ENCODE measurements around the gene RAB5A. TPM values are rescaled to one million over a fixed set of nuclear protein-coding genes. Genes with fewer than 3 reads are reported as not detected.
"Not testable (repeated sequence)": the region's sequence is repeated elsewhere in the genome, so short reads cannot be mapped to it uniquely, and the experiment has no call there.

RAB5A gene
- total and polyA plus RNA-seq, 2 experiments from 2014 or later = 110 to 128 TPM

GRCh38 chr3:20015525-20015924 lies 68.6 kb downstream of the RAB5A start:
- H3K36me3 ChIP-seq (ENCODE audit: insufficient read depth) = no peaks in the 10 kb centered on the region
- no peak for ATAC-seq
- H3K27ac ChIP-seq (ENCODE audit: low read depth) = no peak overlapping the region
- no peaks in the 10 kb centered on the region for H3K27me3 Mint-ChIP-seq (ENCODE audit: insufficient read depth, low read depth, poor library complexity)
- no peak overlapping the region for H3K27ac Mint-ChIP-seq
- H3K4me1 ChIP-seq (ENCODE audit: insufficient read depth) = no peaks in the 10 kb centered on the region
- no peaks in the 10 kb centered on the region for H3K36me3 Mint-ChIP-seq (ENCODE audit: low read depth)
- TF ChIP-seq ZNF462 (CRISPR knock-in tag; IDR thresholded peaks at IDR 0.05) (no peak), ZNF331 (CRISPR knock-in tag; IDR thresholded peaks at IDR 0.05; ENCODE audit: low read depth) (no peak)
- 0 out of 2 replicates have a peak, but pooled peaks cover 5% of the 10 kb centered on the region for H3K9me2 ChIP-seq (ENCODE audit: insufficient read depth)
- H3K79me2 ChIP-seq (replicated peaks; ENCODE audit: insufficient read depth) = no peaks in the 10 kb centered on the region
- no peak overlapping the region for H2AFZ ChIP-seq
- no peak overlapping the region for H3K4me2 ChIP-seq
- H3K4me3 ChIP-seq = no peak overlapping the region
- H3K4me1 Mint-ChIP-seq = no peaks in the 10 kb centered on the region
- no peaks in the 10 kb centered on the region for H4K20me1 ChIP-seq (replicated peaks; ENCODE audit: insufficient read depth)
- no peaks in the 10 kb centered on the region for H3K27me3 ChIP-seq (ENCODE audit: insufficient read depth)
- H3K9me3 Mint-ChIP-seq = no peaks in the 10 kb centered on the region
- H3F3A ChIP-seq (replicated peaks; ENCODE audit: low read depth) = no peaks in the 10 kb centered on the region
- H3K4me3 Mint-ChIP-seq = no peak overlapping the region
- DNase-seq (ENCODE audit: low spot score) = no peak

- H3K4me2 ChIP-seq; H3K27ac ChIP-seq (ENCODE audit: low read depth); H3K4me1 ChIP-seq (ENCODE audit: insufficient read depth); H4K20me1 ChIP-seq (replicated peaks; ENCODE audit: insufficient read depth); DNase-seq (ENCODE audit: low spot score); H3K36me3 ChIP-seq (ENCODE audit: insufficient read depth); H3F3A ChIP-seq (replicated peaks; ENCODE audit: low read depth); H3K27me3 Mint-ChIP-seq (ENCODE audit: insufficient read depth, low read depth, poor library complexity); ATAC-seq; H3K4me1 Mint-ChIP-seq; H2AFZ ChIP-seq; H3K27ac Mint-ChIP-seq; H3K4me3 Mint-ChIP-seq; H3K9me2 ChIP-seq (ENCODE audit: insufficient read depth); H3K9me3 Mint-ChIP-seq; H3K79me2 ChIP-seq (replicated peaks; ENCODE audit: insufficient read depth); H3K27me3 ChIP-seq (ENCODE audit: insufficient read depth); H3K4me3 ChIP-seq; H3K36me3 Mint-ChIP-seq (ENCODE audit: low read depth): not testable (repeated sequence)
These were observed 69.2 kb downstream of the RAB5A start for GRCh38 chr3:20016076-20016475.

All from GM23338 (cell line).